Activated T-helper 1 cell treated with anti-CD3 and anti-CD28 coated beads, Interleukin-12 subunit alpha, Interleukin-12 subunit beta, Interleukin-2, Interleukin-4 antibody, amounts not matched to agents 30 ng/mL and 10 ng/mL and 1 ng/mL, durations not matched to agents 14 hours and 24 hours and 36 hours (primary cell): ENCODE measurements around the gene DNAH17. TPM values are rescaled to one million over a fixed set of nuclear protein-coding genes. Genes with fewer than 3 reads are reported as not detected.

Experiments
- DNase-seq: peaks from one replicate; pipeline ENCODE4 v3.0.0; 2021; ENCODE audit warnings: low spot score
- H3K27ac Mint-ChIP-seq: one replicate; pipeline ENCODE4 v1.8.0; 2021; ENCODE audit warnings: mild to moderate bottlenecking, mixed read lengths
- H3K27me3 Mint-ChIP-seq: one replicate; pipeline ENCODE4 v1.8.0; 2022; ENCODE audit warnings: mild to moderate bottlenecking, moderate library complexity, mixed read lengths; ENCODE audit not compliant: insufficient read depth
- H3K36me3 Mint-ChIP-seq: one replicate; pipeline ENCODE4 v1.8.0; 2021; ENCODE audit warnings: low read depth, mixed read lengths
- H3K4me1 Mint-ChIP-seq: one replicate; pipeline ENCODE4 v1.8.0; 2021; ENCODE audit warnings: low read depth, mixed read lengths
- H3K4me3 Mint-ChIP-seq: one replicate; pipeline ENCODE4 v1.8.0; 2021; ENCODE audit warnings: mild to moderate bottlenecking, moderate library complexity, mixed read lengths
- H3K9me3 Mint-ChIP-seq: one replicate; pipeline ENCODE4 v1.8.0; 2021; ENCODE audit warnings: mixed read lengths
- intact Hi-C: fragments of 100-400 bp; cut with micrococcal nuclease; formaldehyde crosslinking; loops from one replicate; pipeline ENCODE4 v1.15.1; 2024
- total RNA-seq: library from RNA; stranded (reverse); gene quantifications from 2 replicates; pipeline ENCODE4 v1.2.3, GENCODE V29; 2022

DNAH17 gene
- total RNA-seq, 1 donor from 2014 or later, result 0.18 TPM

DNA sequence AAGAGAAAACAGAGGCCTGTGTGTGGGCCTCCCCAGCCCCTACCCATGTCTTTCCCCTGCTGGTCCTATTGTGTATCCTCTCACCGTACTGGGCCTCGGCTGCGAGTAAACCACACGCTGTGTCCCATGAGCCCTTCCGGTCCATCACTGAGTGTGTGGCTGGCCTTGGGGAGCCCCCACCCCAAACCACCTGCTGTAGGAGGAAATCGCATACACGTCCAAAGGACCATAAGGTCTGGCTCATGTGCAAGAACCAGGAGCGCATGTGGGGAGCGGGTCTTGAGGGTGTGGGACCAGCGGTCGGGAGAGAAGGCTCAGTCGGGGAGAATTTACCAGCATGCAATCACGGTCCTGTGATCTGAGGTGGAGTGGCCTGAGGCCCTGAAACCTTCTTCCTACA lies 38.4 kb upstream of the DNAH17 start:
- H3K27ac Mint-ChIP-seq, result no peak overlapping the region
- no peak for DNase-seq
- H3K4me3 Mint-ChIP-seq, result no peak overlapping the region
- H3K9me3 Mint-ChIP-seq, result no peaks in the 10 kb centered on the region
- H3K27me3 Mint-ChIP-seq, result peaks cover 5% of the 10 kb centered on the region
- no peaks in the 10 kb centered on the region for H3K36me3 Mint-ChIP-seq
- no peaks in the 10 kb centered on the region for H3K4me1 Mint-ChIP-seq
- intact Hi-C loops, result no loop called here

DNA sequence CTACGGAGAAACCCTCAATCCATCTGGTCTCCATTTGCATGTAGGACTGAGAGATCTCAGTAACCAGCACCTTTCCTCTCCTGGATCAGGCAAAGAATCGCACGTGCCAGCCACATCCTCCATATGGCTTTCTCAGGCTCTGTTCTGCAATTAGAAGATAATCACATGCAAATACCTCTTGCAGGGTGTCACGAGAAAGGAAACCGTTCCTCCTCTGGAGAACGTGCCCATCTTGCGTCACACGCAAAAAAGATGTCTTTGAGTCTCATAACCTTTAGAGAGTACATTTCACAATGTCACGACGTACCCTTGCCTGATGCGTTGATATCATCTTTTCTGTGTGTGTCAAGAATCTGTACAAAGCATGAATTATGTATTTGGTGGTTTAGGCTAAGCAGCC lies 36.2 kb upstream of the DNAH17 start:
- DNase-seq, result no peak
- H3K9me3 Mint-ChIP-seq, result no peaks in the 10 kb centered on the region
- no peaks in the 10 kb centered on the region for H3K4me1 Mint-ChIP-seq
- intact Hi-C loops, result no loop called here
- H3K4me3 Mint-ChIP-seq, result no peak overlapping the region
- H3K27me3 Mint-ChIP-seq, result peaks cover 5% of the 10 kb centered on the region
- H3K27ac Mint-ChIP-seq, result no peak overlapping the region
- H3K36me3 Mint-ChIP-seq, result no peaks in the 10 kb centered on the region

DNA sequence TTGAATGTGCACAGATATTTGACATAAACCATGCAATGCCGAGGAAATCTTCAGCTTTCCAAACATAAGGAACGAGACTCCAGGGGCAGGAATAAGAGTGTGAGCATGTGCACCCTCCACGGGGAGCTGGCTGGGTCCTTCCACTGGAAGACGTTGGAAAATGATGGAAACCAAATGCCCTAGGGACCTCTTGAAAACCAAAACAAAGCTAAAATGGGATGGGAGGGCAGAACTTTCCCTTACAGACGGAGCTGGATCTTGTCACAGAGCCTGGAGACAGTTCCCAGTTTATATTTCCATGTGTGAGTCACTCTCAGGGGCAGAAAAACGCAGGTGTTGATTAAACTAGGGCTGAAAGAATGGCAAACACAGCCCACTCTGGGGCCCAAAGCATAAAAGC lies 34.4 kb upstream of the DNAH17 start:
- Mint-ChIP-seq H3K27ac (no peak overlapping the region), H3K4me3 (no peak overlapping the region), H3K4me1 (no peaks in the 10 kb centered on the region), H3K9me3 (no peaks in the 10 kb centered on the region), H3K36me3 (no peaks in the 10 kb centered on the region), H3K27me3 (peaks cover 8% of the 10 kb centered on the region)
- DNase-seq, result no peak
- intact Hi-C loops, result no loop called here

- Mint-ChIP-seq H3K4me1 (no peaks in the 10 kb centered on the region), H3K27me3 (peaks cover 8% of the 10 kb centered on the region), H3K27ac (no peak overlapping the region), H3K36me3 (no peaks in the 10 kb centered on the region), H3K9me3 (no peaks in the 10 kb centered on the region), H3K4me3 (no peak overlapping the region)
- DNase-seq, result no peak
- intact Hi-C loops, result no loop called here
These were observed 33.8 kb upstream of the DNAH17 start for GRCh38 chr17:78610951-78611511.

DNA sequence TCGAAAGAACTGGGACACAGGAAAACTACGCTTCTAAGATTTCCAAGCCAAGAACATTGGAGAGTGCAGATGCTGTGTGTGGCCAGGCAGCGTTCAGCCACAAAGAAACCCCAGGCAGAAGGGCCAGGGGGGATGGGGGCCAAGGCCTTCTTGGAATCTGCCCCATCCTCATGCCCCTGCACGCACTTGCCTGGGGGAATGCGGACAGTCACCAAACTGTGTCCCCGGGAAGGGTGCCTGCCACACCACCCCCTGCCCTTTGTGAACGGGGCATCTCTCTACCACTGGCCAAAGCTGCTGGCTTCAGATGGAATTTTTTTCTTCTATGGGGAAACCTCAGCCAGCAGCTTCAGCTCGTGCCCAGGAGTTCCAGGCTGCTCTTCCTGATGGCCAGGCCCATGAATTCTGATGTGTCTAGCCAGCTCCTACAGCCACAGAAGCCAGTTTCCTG lies 32.0 kb upstream of the DNAH17 start:
- H3K4me1 Mint-ChIP-seq, result no peaks in the 10 kb centered on the region
- intact Hi-C loops, result no loop called here
- no peak overlapping the region for H3K27ac Mint-ChIP-seq
- no peak overlapping the region for H3K4me3 Mint-ChIP-seq
- no peaks in the 10 kb centered on the region for H3K36me3 Mint-ChIP-seq
- no peaks in the 10 kb centered on the region for H3K9me3 Mint-ChIP-seq
- no peak for DNase-seq
- H3K27me3 Mint-ChIP-seq, result peaks cover 9% of the 10 kb centered on the region

DNA sequence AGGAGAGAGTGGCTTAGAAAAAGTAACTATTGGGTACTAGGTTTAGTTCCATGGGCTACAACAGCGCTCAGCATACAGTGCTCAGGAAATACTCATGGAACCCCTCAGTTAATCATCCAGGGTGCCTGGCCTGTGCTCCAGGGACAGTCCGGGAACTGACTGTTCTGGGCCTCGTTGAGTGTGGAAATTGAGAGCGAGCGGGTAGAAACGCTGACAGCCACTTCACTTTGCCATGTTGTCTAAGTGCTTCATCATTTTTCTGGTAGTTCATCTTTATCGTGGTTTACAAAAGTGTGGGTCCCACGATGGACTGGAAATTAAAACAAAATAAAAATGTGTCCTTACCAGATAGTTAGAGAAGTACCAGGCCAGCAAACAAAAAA lies 31.6 kb upstream of the DNAH17 start:
- Mint-ChIP-seq H3K4me1 (no peaks in the 10 kb centered on the region), H3K27me3 (peaks cover 9% of the 10 kb centered on the region), H3K9me3 (no peaks in the 10 kb centered on the region), H3K36me3 (no peaks in the 10 kb centered on the region), H3K27ac (no peak overlapping the region), H3K4me3 (no peak overlapping the region)
- DNase-seq, result no peak
- intact Hi-C loops, result no loop called here

GRCh38 chr17:78608122-78608803 lies 31.1 kb upstream of the DNAH17 start:
- H3K27ac Mint-ChIP-seq, result no peak overlapping the region
- H3K4me3 Mint-ChIP-seq, result no peak overlapping the region
- no peaks in the 10 kb centered on the region for H3K36me3 Mint-ChIP-seq
- intact Hi-C loops, result no loop called here
- DNase-seq, result no peak
- H3K4me1 Mint-ChIP-seq, result no peaks in the 10 kb centered on the region
- no peaks in the 10 kb centered on the region for H3K9me3 Mint-ChIP-seq
- H3K27me3 Mint-ChIP-seq, result peaks cover 9% of the 10 kb centered on the region

DNA sequence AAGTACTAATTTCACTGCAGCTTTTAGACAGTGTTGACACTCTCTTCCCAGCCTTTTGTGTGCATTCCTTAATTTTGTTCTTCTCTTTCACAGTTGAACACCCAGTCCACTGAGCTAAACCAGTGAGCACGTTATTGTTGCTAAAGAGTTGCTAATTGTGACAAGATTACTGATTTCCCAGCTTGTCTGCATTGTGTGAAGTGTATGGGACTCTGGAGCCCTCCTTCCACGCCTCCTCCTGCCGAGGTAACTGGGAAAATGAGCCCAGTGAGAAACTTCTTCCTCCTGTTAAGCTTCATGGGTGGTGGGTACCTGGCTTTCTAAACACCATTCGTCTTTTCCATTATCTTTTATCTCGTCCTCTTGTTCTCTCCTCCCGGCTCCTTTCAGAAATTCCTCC lies 29.8 kb upstream of the DNAH17 start:
- no peak for DNase-seq
- peaks cover 9% of the 10 kb centered on the region for H3K27me3 Mint-ChIP-seq
- H3K4me3 Mint-ChIP-seq, result no peak overlapping the region
- no peaks in the 10 kb centered on the region for H3K4me1 Mint-ChIP-seq
- H3K27ac Mint-ChIP-seq, result no peak overlapping the region
- intact Hi-C loops, result no loop called here
- no peaks in the 10 kb centered on the region for H3K9me3 Mint-ChIP-seq
- H3K36me3 Mint-ChIP-seq, result no peaks in the 10 kb centered on the region

DNA sequence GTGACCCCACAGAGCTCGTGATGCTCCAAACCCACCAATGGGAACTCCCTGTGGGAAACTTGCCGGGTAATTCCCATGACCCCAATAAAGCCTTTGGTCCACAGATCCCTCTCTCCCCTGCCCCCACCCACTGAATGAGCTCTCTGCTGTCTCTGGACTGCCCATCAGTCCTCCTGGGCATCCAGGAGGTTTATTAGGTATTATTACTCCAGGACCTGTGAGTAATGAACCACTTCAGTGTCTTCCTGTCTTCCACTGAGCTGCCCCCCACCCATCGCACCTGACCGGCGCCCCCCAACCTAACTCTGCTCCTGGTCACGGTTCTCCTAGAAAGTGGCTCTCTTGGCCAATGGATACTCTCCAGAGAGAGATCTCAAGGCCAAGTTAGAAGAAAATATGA lies 28.7 kb upstream of the DNAH17 start:
- Mint-ChIP-seq H3K4me1 (no peaks in the 10 kb centered on the region), H3K36me3 (no peaks in the 10 kb centered on the region), H3K27ac (no peak overlapping the region), H3K9me3 (no peaks in the 10 kb centered on the region), H3K27me3 (peaks cover 6% of the 10 kb centered on the region), H3K4me3 (no peak overlapping the region)
- DNase-seq, result no peak
- intact Hi-C loops, result no loop called here

DNA sequence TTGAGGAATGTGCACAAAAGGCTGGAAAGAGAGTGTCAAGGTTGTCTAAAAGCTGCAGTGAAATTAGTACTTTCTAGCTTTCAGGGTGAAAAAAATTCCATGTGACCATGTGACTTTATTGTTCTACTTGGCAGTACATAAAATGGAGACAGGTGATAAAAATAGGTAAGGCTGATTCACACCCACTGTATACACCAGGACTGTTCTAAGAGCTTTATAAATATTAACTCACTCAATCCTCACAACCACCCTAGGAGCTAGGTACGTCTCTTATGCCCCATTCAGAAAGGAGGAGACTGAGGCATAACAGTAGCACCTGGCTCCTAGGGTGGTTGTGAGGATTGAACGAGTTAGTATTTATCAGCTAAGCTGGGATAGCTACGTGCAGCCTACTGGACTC lies 28.2 kb upstream of the DNAH17 start:
- Mint-ChIP-seq H3K4me3 (no peak overlapping the region), H3K9me3 (no peaks in the 10 kb centered on the region), H3K27me3 (peaks cover 8% of the 10 kb centered on the region), H3K36me3 (no peaks in the 10 kb centered on the region), H3K27ac (no peak overlapping the region), H3K4me1 (no peaks in the 10 kb centered on the region)
- intact Hi-C loops, result no loop called here
- no peak for DNase-seq

GRCh38 chr17:78602246-78602645 lies 25.1 kb upstream of the DNAH17 start:
- no peak for DNase-seq
- Mint-ChIP-seq H3K27me3 (peaks cover 10% of the 10 kb centered on the region), H3K4me1 (no peaks in the 10 kb centered on the region), H3K36me3 (no peaks in the 10 kb centered on the region), H3K4me3 (no peak overlapping the region), H3K9me3 (no peaks in the 10 kb centered on the region), H3K27ac (no peak overlapping the region)
- intact Hi-C loops, result no loop called here

DNA sequence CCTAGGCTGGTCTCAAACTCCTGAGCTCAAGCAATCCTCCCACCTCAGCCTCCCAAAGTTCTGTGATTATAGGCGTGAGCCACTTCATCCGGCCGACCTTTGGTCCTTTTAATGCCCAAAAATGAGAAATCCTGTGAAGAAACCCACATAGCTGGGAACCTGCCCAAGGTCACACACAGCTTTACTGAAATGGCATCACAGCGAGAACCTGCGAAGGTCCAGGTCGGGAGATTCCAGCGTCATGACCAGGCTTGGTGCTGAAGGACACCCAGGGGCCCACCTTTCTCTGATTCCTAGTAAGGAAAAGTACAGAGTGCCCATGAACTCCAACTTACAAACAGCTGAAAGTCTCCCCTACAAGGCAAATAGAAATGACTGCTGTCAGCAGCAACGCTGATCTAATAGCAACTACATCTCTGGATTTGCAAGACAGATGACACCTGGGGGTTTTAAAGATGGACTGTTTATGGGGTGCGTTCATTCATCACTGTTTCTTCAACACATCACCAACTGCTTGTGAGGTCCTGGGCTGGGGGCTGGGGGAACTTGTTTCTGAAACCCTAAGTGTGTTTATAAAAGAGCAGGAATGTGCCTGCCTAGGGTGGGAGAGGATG lies 24.5 kb upstream of the DNAH17 start:
- Mint-ChIP-seq H3K4me3 (no peak overlapping the region), H3K9me3 (no peaks in the 10 kb centered on the region), H3K27me3 (peaks cover 8% of the 10 kb centered on the region), H3K4me1 (no peaks in the 10 kb centered on the region), H3K27ac (no peak overlapping the region), H3K36me3 (no peaks in the 10 kb centered on the region)
- intact Hi-C loops, result no loop called here
- no peak for DNase-seq

GRCh38 chr17:78600181-78600721 lies 23.1 kb upstream of the DNAH17 start:
- Mint-ChIP-seq H3K27me3 (peaks cover 6% of the 10 kb centered on the region), H3K36me3 (no peaks in the 10 kb centered on the region), H3K27ac (no peak overlapping the region), H3K9me3 (no peaks in the 10 kb centered on the region), H3K4me3 (no peak overlapping the region), H3K4me1 (no peaks in the 10 kb centered on the region)
- intact Hi-C loops, result no loop called here
- no peak for DNase-seq
